K562 (cell line): ENCODE measurements around the gene TBRG1. TPM values are rescaled to one million over a fixed set of nuclear protein-coding genes. Genes with fewer than 3 reads are reported as not detected.

ENCODE experiments used
- ATF7 ChIP-seq: fragments of 450-650 bp; IDR thresholded peaks from 2 replicates; pipeline ENCODE4 v1.7.1; 2014; ENCODE audit warnings: mild to moderate bottlenecking, moderate library complexity
- CEBPB ChIP-seq: fragments of 450-650 bp; IDR thresholded peaks from 2 replicates; pipeline ENCODE4 v1.6.1; 2016; ENCODE audit warnings: missing genetic modification characterization, missing compliant biosample characterization
- FOSL1 ChIP-seq: fragments of 200-800 bp; sonication (Bioruptor generic); conservative IDR thresholded peaks from 2 replicates; pipeline ENCODE4 v1.6.1; 2016; ENCODE audit warnings: missing genetic modification characterization, missing compliant biosample characterization
- FOXA1 ChIP-seq: fragments of 450-650 bp; IDR thresholded peaks from 2 replicates; pipeline ENCODE4 v1.6.1; 2016; ENCODE audit warnings: mild to moderate bottlenecking, borderline replicate concordance
- HMG20B ChIP-seq: fragments of 250-450 bp; sonication (Bioruptor Pico); IDR thresholded peaks from 2 replicates; pipeline ENCODE4 v1.5.0; 2021; ENCODE audit warnings: mild to moderate bottlenecking
- KDM1A ChIP-seq, 2 experiments: fragments of 450-650 bp; IDR thresholded peaks; 2 replicates each; pipeline ENCODE4 v1.6.1; 2016; ENCODE audit warnings: mild to moderate bottlenecking in 2 of 2
- MCM2 ChIP-seq: fragments of 450-650 bp; IDR thresholded peaks from 2 replicates; pipeline ENCODE4 v1.6.1; 2017; ENCODE audit warnings: low read depth, mild to moderate bottlenecking
- MCM5 ChIP-seq: fragments of 450-650 bp; IDR thresholded peaks from 2 replicates; pipeline ENCODE4 v1.6.1; 2016; ENCODE audit warnings: low read depth
- MIER1 ChIP-seq: fragments of 450-650 bp; IDR thresholded peaks from 2 replicates; pipeline ENCODE4 v1.6.1; 2016; ENCODE audit warnings: antibody characterized with exemption, mild to moderate bottlenecking, low read depth
- MXI1 ChIP-seq: IDR thresholded peaks from 2 replicates; pipeline ENCODE4 v1.6.1; 2011; ENCODE audit warnings: low read depth, mild to moderate bottlenecking, improper control_type of control experiment, low read length
- NFYB ChIP-seq: IDR thresholded peaks from 2 replicates; pipeline ENCODE4 v1.6.1; 2011; ENCODE audit warnings: mild to moderate bottlenecking, moderate library complexity; ENCODE audit not compliant: insufficient read length; ENCODE audit errors: extremely low read depth
- NR2C1 ChIP-seq, 2 experiments: fragments of 450-650 bp; IDR thresholded peaks; 2 replicates each; pipeline ENCODE4 v1.6.1; 2017; ENCODE audit warnings: mild to moderate bottlenecking in 2 of 2, antibody characterized with exemption in 1 of 2, inconsistent platforms in 1 of 2, missing compliant biosample characterization in 1 of 2, missing genetic modification characterization in 1 of 2
- NRF1 ChIP-seq, 2 experiments: fragments of 450-650 bp; IDR thresholded peaks in 1 of 2; conservative IDR thresholded peaks in 1 of 2; 2 replicates each; pipeline ENCODE4 v1.6.1; 2014; ENCODE audit warnings: mild to moderate bottlenecking in 2 of 2
- POLR2H ChIP-seq: IDR thresholded peaks from 2 replicates; pipeline ENCODE4 v1.6.1; 2016; ENCODE audit warnings: missing genetic modification characterization, low read depth, mild to moderate bottlenecking, control low read depth, missing compliant biosample characterization, moderate library complexity
- RFX1 ChIP-seq: fragments of 450-650 bp; IDR thresholded peaks from 2 replicates; pipeline ENCODE4 v1.6.1; 2016; ENCODE audit warnings: mild to moderate bottlenecking, moderate library complexity
- SRF ChIP-seq, 2 experiments: fragments of 250-450, 450-650 bp in 1 of 2; sonication (Bioruptor Pico) in 1 of 2; sonication (generic) in 1 of 2; formaldehyde crosslinking; IDR thresholded peaks; 2 replicates each; pipeline versions ENCODE4 v1.5.0 to v1.5.1; 2020 to 2022; ENCODE audit warnings: mild to moderate bottlenecking in 1 of 2, missing genetic modification reagents in 1 of 2
- TFAP4 ChIP-seq: sonication (generic); formaldehyde crosslinking; IDR thresholded peaks from 2 replicates; pipeline ENCODE4 v1.8.0; 2022; ENCODE audit warnings: missing genetic modification reagents, mild to moderate bottlenecking, moderate library complexity, borderline replicate concordance
- ZNF165 ChIP-seq: fragments of 250-450 bp; sonication (Bioruptor Pico); IDR thresholded peaks from 2 replicates; pipeline ENCODE4 v1.4.0; 2020; ENCODE audit warnings: borderline replicate concordance
- ZNF232 ChIP-seq: sonication (generic); formaldehyde crosslinking; IDR thresholded peaks from 2 replicates; pipeline ENCODE4 v1.8.0; 2022; ENCODE audit warnings: mild to moderate bottlenecking, missing genetic modification reagents
- ZNF586 ChIP-seq: fragments of 450-650 bp; formaldehyde crosslinking; conservative IDR thresholded peaks from 2 replicates; pipeline ENCODE4 v1.4.0; 2020; ENCODE audit warnings: mild to moderate bottlenecking, moderate library complexity
- polyA plus RNA-seq, 8 experiments: library from polyadenylated mRNA; depleted of rRNA in 4 of 8; stranded (reverse) in 5 of 8; unstranded in 3 of 8; fragments of >200 nt; fragmentation: Nextera tagmentation in 2 of 8; fragmentation: Illumina TruSeq in 1 of 8; extraction: Ambion mirVana in 2 of 8; extraction: Trizol in 1 of 8; gene quantifications; 2 replicates each; pipeline versions ENCODE4 v1.2.1 to v1.2.3, GENCODE V29; 2011 to 2014; ENCODE audit warnings: inconsistent platforms in 1 of 8, missing spikeins in 1 of 8
- total RNA-seq, 7 experiments: library from RNA; depleted of rRNA in 6 of 7; stranded (reverse); fragments of >200 nt in 6 of 7; fragmentation: Illumina TruSeq in 2 of 7; extraction: Trizol in 2 of 7; gene quantifications; 2 replicates each; pipeline versions ENCODE4 v1.2.1 to v1.2.3, GENCODE V29; 2011 to 2021; ENCODE audit warnings: low replicate concordance in 1 of 7
- TF ChIP-seq, protein P1 (sequence below): sonication (generic); formaldehyde crosslinking; IDR thresholded peaks from 2 replicates; pipeline ENCODE4 v1.8.0; 2022; ENCODE audit warnings: mild to moderate bottlenecking, missing genetic modification reagents

The TBRG1 gene
- total and polyA plus RNA-seq, 9 of the 15 experiments (the other 6 are each of a cell fraction or from before 2014, with no cell fraction given) = 8.7 to 30.0 (median 20.2) TPM

GRCh38 chr11:124667601-124668000 is 44.9 kb downstream of the TBRG1 start (continued):
- TF ChIP-seq POLR2H (tag) (no peak), ZNF232 (CRISPR knock-in tag) (no peak), ATF7 (no peak), TFAP4 (CRISPR knock-in tag) (no peak), ZNF586 (CRISPR knock-in tag) (no peak), NFYB (no peak), RFX1 (no peak), NR2C1 (IDR thresholded peaks at IDR 0.05) (peak; percentile 22; the same call in 1 of the 2 replicates), NR2C1 (tag; IDR thresholded peaks at IDR 0.05) (no peak), CEBPB (no peak), ZNF165 (no peak), HMG20B (CRISPR knock-in tag) (no peak), MIER1 (no peak), MXI1 (no peak), NRF1 (conservative IDR thresholded peaks at IDR 0.05 in 1 of 2, IDR thresholded peaks at IDR 0.05 in 1 of 2) (peak; percentile 45 to 52; a peak in 2 of 4 replicates), FOXA1 (no peak), KDM1A (IDR thresholded peaks at IDR 0.05) (peak; percentile 90 to 93), SRF (CRISPR knock-in tag; IDR thresholded peaks at IDR 0.05) (no peak), MCM5 (no peak), MCM2 (no peak), FOSL1 (tag) (no peak)
- TF ChIP-seq, protein P1, sequence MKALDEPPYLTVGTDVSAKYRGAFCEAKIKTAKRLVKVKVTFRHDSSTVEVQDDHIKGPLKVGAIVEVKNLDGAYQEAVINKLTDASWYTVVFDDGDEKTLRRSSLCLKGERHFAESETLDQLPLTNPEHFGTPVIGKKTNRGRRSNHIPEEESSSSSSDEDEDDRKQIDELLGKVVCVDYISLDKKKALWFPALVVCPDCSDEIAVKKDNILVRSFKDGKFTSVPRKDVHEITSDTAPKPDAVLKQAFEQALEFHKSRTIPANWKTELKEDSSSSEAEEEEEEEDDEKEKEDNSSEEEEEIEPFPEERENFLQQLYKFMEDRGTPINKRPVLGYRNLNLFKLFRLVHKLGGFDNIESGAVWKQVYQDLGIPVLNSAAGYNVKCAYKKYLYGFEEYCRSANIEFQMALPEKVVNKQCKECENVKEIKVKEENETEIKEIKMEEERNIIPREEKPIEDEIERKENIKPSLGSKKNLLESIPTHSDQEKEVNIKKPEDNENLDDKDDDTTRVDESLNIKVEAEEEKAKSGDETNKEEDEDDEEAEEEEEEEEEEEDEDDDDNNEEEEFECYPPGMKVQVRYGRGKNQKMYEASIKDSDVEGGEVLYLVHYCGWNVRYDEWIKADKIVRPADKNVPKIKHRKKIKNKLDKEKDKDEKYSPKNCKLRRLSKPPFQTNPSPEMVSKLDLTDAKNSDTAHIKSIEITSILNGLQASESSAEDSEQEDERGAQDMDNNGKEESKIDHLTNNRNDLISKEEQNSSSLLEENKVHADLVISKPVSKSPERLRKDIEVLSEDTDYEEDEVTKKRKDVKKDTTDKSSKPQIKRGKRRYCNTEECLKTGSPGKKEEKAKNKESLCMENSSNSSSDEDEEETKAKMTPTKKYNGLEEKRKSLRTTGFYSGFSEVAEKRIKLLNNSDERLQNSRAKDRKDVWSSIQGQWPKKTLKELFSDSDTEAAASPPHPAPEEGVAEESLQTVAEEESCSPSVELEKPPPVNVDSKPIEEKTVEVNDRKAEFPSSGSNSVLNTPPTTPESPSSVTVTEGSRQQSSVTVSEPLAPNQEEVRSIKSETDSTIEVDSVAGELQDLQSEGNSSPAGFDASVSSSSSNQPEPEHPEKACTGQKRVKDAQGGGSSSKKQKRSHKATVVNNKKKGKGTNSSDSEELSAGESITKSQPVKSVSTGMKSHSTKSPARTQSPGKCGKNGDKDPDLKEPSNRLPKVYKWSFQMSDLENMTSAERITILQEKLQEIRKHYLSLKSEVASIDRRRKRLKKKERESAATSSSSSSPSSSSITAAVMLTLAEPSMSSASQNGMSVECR (CRISPR knock-in tag) = no peak
